Measurements from ENCODE around the gene PLA2G4C.

Gene PLA2G4C

GRCh38 chr19:48110350-48110966 is at the start of gene PLA2G4C:
Gene PLA2G4C (minus strand): TSS chr19:48110817. CDS start chr19:48106529, 4,288 bp downstream.
- DNase-seq: peak; percentile 76

GRCh38 chr19:48158210-48158790 is 47.7 kb upstream of the PLA2G4C start:
- no peak for DNase-seq

GRCh38 chr19:48154003-48154402 is 43.4 kb upstream of the PLA2G4C start:
- DNase-seq: no peak

GRCh38 chr19:48152551-48152950 is 41.9 kb upstream of the PLA2G4C start:
- peak; percentile 70 for DNase-seq

- DNase-seq: no peak
Measured at GRCh38 chr19:48149430-48149829, 38.8 kb upstream of the PLA2G4C start.

- DNase-seq: no peak
Measured at GRCh38 chr19:48148576-48148975, 38.0 kb upstream of the PLA2G4C start.

- DNase-seq: no peak
Measured at GRCh38 chr19:48147597-48148175, 37.1 kb upstream of the PLA2G4C start.

GRCh38 chr19:48139053-48139452 is 28.4 kb upstream of the PLA2G4C start:
- DNase-seq: no peak

GRCh38 chr19:48137411-48137810 is 26.8 kb upstream of the PLA2G4C start:
- DNase-seq: no peak

GRCh38 chr19:48136547-48136946 is 25.9 kb upstream of the PLA2G4C start:
- no peak for DNase-seq

- no peak for DNase-seq
Measured at GRCh38 chr19:48135411-48135810, 24.8 kb upstream of the PLA2G4C start.

GRCh38 chr19:48133094-48133493 is 22.5 kb upstream of the PLA2G4C start:
- DNase-seq: no peak

- DNase-seq: no peak
Measured at GRCh38 chr19:48127561-48127960, 16.9 kb upstream of the PLA2G4C start.

- DNase-seq: no peak
Measured at GRCh38 chr19:48123907-48124651, 13.5 kb upstream of the PLA2G4C start.

GRCh38 chr19:48122421-48122820 is 11.8 kb upstream of the PLA2G4C start:
- no peak for DNase-seq

- DNase-seq: no peak
Measured at GRCh38 chr19:48121909-48122371, 11.3 kb upstream of the PLA2G4C start.

GRCh38 chr19:48121066-48121465 is 10.4 kb upstream of the PLA2G4C start:
- DNase-seq: no peak

GRCh38 chr19:48120505-48120904 is 9.9 kb upstream of the PLA2G4C start:
- DNase-seq: no peak

GRCh38 chr19:48118131-48118517 is 7.5 kb upstream of the PLA2G4C start:
- no peak for DNase-seq

GRCh38 chr19:48117515-48118130 is 7.0 kb upstream of the PLA2G4C start:
- no peak for DNase-seq

- DNase-seq: no peak
Measured at GRCh38 chr19:48113190-48113917, 2.7 kb upstream of the PLA2G4C start.

- DNase-seq: no peak
Measured at GRCh38 chr19:48111280-48111679, 663 bp upstream of the PLA2G4C start.
